Bone marrow (tissue), 2 donors: ENCODE measurements around the gene EFCAB7.
A peak's percentile ranks its signal among the peaks of the same experiment; 100 is the strongest.

Experiments used
- DNase-seq, 2 donors: peaks; one replicate each; lab custom pipeline; 2025; lab: John Stamatoyannopoulos, UW

EFCAB7 gene

GRCh38 chr1:63522891-63523728 is at the start of gene EFCAB7, which contains the start of gene ITGB3BP:
EFCAB7 (plus strand) TSS chr1:63523525; CDS start chr1:63525573, 2,048 bp downstream.
ITGB3BP (minus strand) TSS chr1:63523225; CDS start chr1:63523133, 92 bp downstream.
- peak; percentile 78 to 80 for DNase-seq

- DNase-seq: no peak
Measured at GRCh38 chr1:63475761-63476160, 47.6 kb upstream of the EFCAB7 start.

- no peak for DNase-seq
Measured at GRCh38 chr1:63480057-63480456, 43.3 kb upstream of the EFCAB7 start.

GRCh38 chr1:63486629-63487028 is 36.7 kb upstream of the EFCAB7 start:
- DNase-seq: no peak

- DNase-seq: no peak
Measured at GRCh38 chr1:63487336-63488065, 35.8 kb upstream of the EFCAB7 start.

- DNase-seq: no peak
Measured at GRCh38 chr1:63497577-63497976, 25.7 kb upstream of the EFCAB7 start.

GRCh38 chr1:63498106-63498505 is 25.2 kb upstream of the EFCAB7 start:
- no peak for DNase-seq

- no peak for DNase-seq
Measured at GRCh38 chr1:63501256-63501655, 22.1 kb upstream of the EFCAB7 start.

- no peak for DNase-seq
Measured at GRCh38 chr1:63506782-63507181, 16.5 kb upstream of the EFCAB7 start.

- no peak for DNase-seq
Measured at GRCh38 chr1:63509718-63510117, 13.6 kb upstream of the EFCAB7 start.

GRCh38 chr1:63512584-63512983 is 10.7 kb upstream of the EFCAB7 start:
- DNase-seq: no peak

- no peak for DNase-seq
Measured at GRCh38 chr1:63516629-63517028, 6.7 kb upstream of the EFCAB7 start.

- DNase-seq: no peak
Measured at GRCh38 chr1:63523738-63524137, 413 bp downstream of the EFCAB7 start.

- no peak for DNase-seq
Measured at GRCh38 chr1:63524201-63524600, 876 bp downstream of the EFCAB7 start.

GRCh38 chr1:63532727-63533126 is 9.4 kb downstream of the EFCAB7 start:
- DNase-seq: no peak

GRCh38 chr1:63533931-63534330 is 10.6 kb downstream of the EFCAB7 start:
- DNase-seq: no peak

GRCh38 chr1:63534406-63534805 is 11.1 kb downstream of the EFCAB7 start:
- DNase-seq: no peak

GRCh38 chr1:63537006-63537405 is 13.7 kb downstream of the EFCAB7 start:
- no peak for DNase-seq

- no peak for DNase-seq
Measured at GRCh38 chr1:63537940-63538339, 14.6 kb downstream of the EFCAB7 start.

GRCh38 chr1:63545780-63546179 is 22.5 kb downstream of the EFCAB7 start:
- no peak for DNase-seq

GRCh38 chr1:63547621-63548294 is 24.4 kb downstream of the EFCAB7 start:
- no peak for DNase-seq

GRCh38 chr1:63548303-63548702 is 25.0 kb downstream of the EFCAB7 start:
- DNase-seq: no peak

GRCh38 chr1:63548877-63549276 is 25.6 kb downstream of the EFCAB7 start:
- DNase-seq: no peak
